Kidney (tissue), 14 donors: Measurements from ENCODE around the gene IL36B. TPM values are rescaled to one million over a fixed set of nuclear protein-coding genes. Genes with fewer than 3 reads are reported as not detected.

Experiments
- DNase-seq, 5 donors: peaks; one replicate each; pipeline ENCODE4 v3.0.0-alpha.2; 2013 to 2020
- FAIRE-seq: peaks from 2 replicates; lab custom pipeline; 2012; peaks lifted over from hg19 to GRCh38; lab: Jason Lieb, UNC
- H3K27ac ChIP-seq, 2 donors: one replicate each; pipeline ENCODE4 v1.7.0; 2013; ENCODE audit warnings: low read depth in 2 of 2, low read length in 2 of 2, inconsistent platforms in 1 of 2
- H3K27me3 ChIP-seq: one replicate; pipeline ENCODE4 v1.7.1; 2013; ENCODE audit warnings: low read length, inconsistent platforms; ENCODE audit not compliant: control insufficient read depth, insufficient read depth
- H3K36me3 ChIP-seq, 3 donors: one replicate each; pipeline versions ENCODE4 v1.7.0 to v1.7.1; 2013; ENCODE audit warnings: low read length in 3 of 3, control low read depth in 1 of 3, inconsistent platforms in 1 of 3; ENCODE audit not compliant: insufficient read depth in 3 of 3, control insufficient read depth in 2 of 3
- H3K4me1 ChIP-seq, 3 donors: one replicate each; pipeline versions ENCODE4 v1.7.0 to v1.7.1; 2013; ENCODE audit warnings: low read length in 3 of 3, inconsistent platforms in 1 of 3, low read depth in 1 of 3; ENCODE audit not compliant: control insufficient read depth in 2 of 3, insufficient read depth in 2 of 3
- H3K4me3 ChIP-seq, 3 donors: one replicate each; pipeline versions ENCODE4 v1.7.0 to v1.8.1; 2013; ENCODE audit warnings: low read length in 3 of 3, control low read depth in 1 of 3, inconsistent platforms in 1 of 3
- H3K9ac ChIP-seq, 3 donors: one replicate each; pipeline versions ENCODE4 v1.7.0 to v1.7.1; 2013; ENCODE audit warnings: low read length in 3 of 3, control low read depth in 1 of 3, inconsistent platforms in 1 of 3
- H3K9me3 ChIP-seq, 3 donors: one replicate each; pipeline versions ENCODE4 v1.7.0 to v1.7.1; 2013; ENCODE audit warnings: low read length in 3 of 3, control low read depth in 1 of 3, inconsistent platforms in 1 of 3; ENCODE audit not compliant: control insufficient read depth in 2 of 3, insufficient read depth in 1 of 3
- CTCF ChIP-seq: IDR thresholded peaks from 3 replicates; pipeline ENCODE4 v1.5.1; 2012; ENCODE audit warnings: mild to moderate bottlenecking, moderate library complexity, borderline replicate concordance; ENCODE audit not compliant: insufficient read depth; ENCODE audit errors: extremely low read depth
- intact Hi-C: fragments of 100-400 bp; cut with DNase I; formaldehyde crosslinking; loops from one replicate; pipeline ENCODE4 v1.11.1; 2022
- polyA plus RNA-seq: library from polyadenylated mRNA; stranded (reverse); fragments of 350-450 nt; fragmentation: Illumina TruSeq; extraction: RNeasy Lipid Tissue Mini Kit (QIAGEN cat#74804); gene quantifications from one replicate; pipeline ENCODE4 v1.2.3, GENCODE V29; 2014; ENCODE audit warnings: low read depth, low replicate concordance; ENCODE audit not compliant: insufficient read depth
- total RNA-seq: library from RNA; stranded (reverse); fragmentation: NEBNext Ultra II Directional; extraction: Animal tissue kit (Norgen Biotek cat#: 25700); gene quantifications from one replicate; pipeline ENCODE4 v1.2.1, GENCODE V29; 2021
- donor health status: control.
- donor health status: control.
- donor health status: control.
- donor health status: control.
- donor health status: control.
- donor health status: DM: yes; HTN: yes; CAD: no.
- donor health status: Normal renal cell carcinoma (clear cell type).

IL36B gene
- total and polyA plus RNA-seq, 2 donors from 2014 or later: not detected

- Histone ChIP-seq H3K9me3 (peaks cover 0 to 5% (median 0%) of the 10 kb centered on the region in 3 donors), H3K27me3 (no peaks in the 10 kb centered on the region), H3K27ac (no peak overlapping the region), H3K4me3 (no peak overlapping the region), H3K9ac (no peak overlapping the region), H3K4me1 (no peaks in the 10 kb centered on the region), H3K36me3 (no peaks in the 10 kb centered on the region)
- DNase-seq (no peak), FAIRE-seq (no peak)
- no peak for TF ChIP-seq CTCF
- intact Hi-C loops: no loop called here
Observed at GRCh38 chr2:113057117-113057516, 4.5 kb upstream of the IL36B start.

GRCh38 chr2:113056521-113056920 is 3.9 kb upstream of the IL36B start:
- TF ChIP-seq CTCF: no peak
- H3K4me1 ChIP-seq: no peaks in the 10 kb centered on the region
- H3K9ac ChIP-seq: no peak overlapping the region
- no peak overlapping the region for H3K4me3 ChIP-seq
- H3K27ac ChIP-seq: no peak overlapping the region
- H3K9me3 ChIP-seq: peaks cover 0 to 5% (median 0%) of the 10 kb centered on the region in 3 donors
- DNase-seq: no peak
- no peak for FAIRE-seq
- H3K27me3 ChIP-seq: no peaks in the 10 kb centered on the region
- H3K36me3 ChIP-seq: no peaks in the 10 kb centered on the region
- intact Hi-C loops: no loop called here

GRCh38 chr2:113054066-113054465 is 1.4 kb upstream of the IL36B start:
- DNase-seq: no peak
- no peak overlapping the region for H3K27ac ChIP-seq
- no peak for FAIRE-seq

More at GRCh38 chr2:113054066-113054465, 1.4 kb upstream of the IL36B start:
- intact Hi-C loops: no loop called here
- no peak overlapping the region for H3K9ac ChIP-seq
- no peak for TF ChIP-seq CTCF
- H3K4me1 ChIP-seq: no peaks in the 10 kb centered on the region
- H3K36me3 ChIP-seq: no peaks in the 10 kb centered on the region
- H3K4me3 ChIP-seq: no peak overlapping the region
- peaks cover 0 to 5% (median 0%) of the 10 kb centered on the region in 3 donors for H3K9me3 ChIP-seq
- H3K27me3 ChIP-seq: no peaks in the 10 kb centered on the region
